ENCODE results near the gene CYTL1. TPM values are rescaled to one million over a fixed set of nuclear protein-coding genes. Genes with fewer than 3 reads are reported as not detected.

The CYTL1 gene
- total and polyA plus RNA-seq, 9 of the 15 experiments (the other 6 are each of a cell fraction or from before 2014, with no cell fraction given) = not detected

DNA sequence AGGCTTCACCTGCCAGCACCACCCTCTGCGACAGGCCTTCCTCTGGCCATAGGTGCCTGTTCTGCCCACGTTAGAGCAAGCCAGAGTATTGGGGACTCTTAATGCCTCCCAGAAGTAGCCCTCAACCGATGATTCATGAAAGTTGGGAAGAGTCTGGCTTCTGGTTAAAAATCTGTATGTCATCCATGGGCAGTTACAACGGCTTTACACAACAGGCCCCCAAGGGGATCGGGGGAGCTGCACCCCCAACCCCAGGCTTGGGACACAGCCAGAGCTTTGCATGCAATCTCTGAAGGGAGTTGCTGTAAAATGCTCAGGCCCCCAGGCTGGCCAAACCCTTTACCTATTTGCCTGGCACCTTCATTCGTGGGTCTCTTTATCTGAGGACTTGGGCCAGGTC, 5.4 kb upstream of the CYTL1 start:
- Histone ChIP-seq H3K9me3 (replicated peaks; ENCODE audit: control insufficient read depth, insufficient read depth, low read depth, low read length) (no peaks in the 10 kb centered on the region; the same call in 1 of the 2 replicates), H3K9me1 (ENCODE audit: control insufficient read depth, insufficient read depth, low read length) (no peaks in the 10 kb centered on the region), H3K27ac (ENCODE audit: extremely low read depth, low read depth, low read length) (no peak overlapping the region), H3K4me2 (ENCODE audit: insufficient read depth, low read length) (no peak overlapping the region), H3K36me3 (ENCODE audit: control insufficient read depth, insufficient read depth, low read length) (no peaks in the 10 kb centered on the region), H2AFZ (ENCODE audit: low read depth, low read length) (no peak overlapping the region), H3K27me3 (ENCODE audit: control insufficient read depth in 2 of 2, insufficient read depth in 2 of 2, low read length in 2 of 2) (peaks cover 0 to 9% of the 10 kb centered on the region in 2 experiments; a peak in 2 of 5 replicates), H4K20me1 (replicated peaks; ENCODE audit: control insufficient read depth, insufficient read depth, low read length) (no peaks in the 10 kb centered on the region), H3K79me2 (ENCODE audit: control insufficient read depth, insufficient read depth, low read length) (no peaks in the 10 kb centered on the region), H3K9ac (ENCODE audit: insufficient read depth in 1 of 2, low read depth in 2 of 2, low read length in 2 of 2) (no peak overlapping the region), H3K4me3 (no peak overlapping the region), H3K4me1 (replicated peaks in 1 of 2; ENCODE audit: control insufficient read depth in 2 of 2, insufficient read depth in 2 of 2, low read length in 2 of 2) (peaks cover 0 to 6% of the 10 kb centered on the region in 2 experiments; a peak in 2 of 5 replicates)
- ChIA-PET POLR2A (no interaction called here), CTCF (ENCODE audit: low intra/inter-chr PET ratio) (no interaction called here)
- in situ Hi-C loops (cut with MboI) (no loop called here), intact Hi-C loops (cut with micrococcal nuclease) (no loop called here)
- no peak for ATAC-seq
- WGBS (ENCODE audit: insufficient coverage, low coverage, missing lambda C conversion rate) = 17% methylated on average over 6 of the region's 6 CpGs
- no TSS peak for BruUV-seq (replicated peaks)
- no peak for DNase-seq (ENCODE audit: extremely low read depth in 1 of 4, low spot score in 3 of 4)
- FAIRE-seq = no peak
- no peak for TF ChIP-seq TARDBP (IDR thresholded peaks at IDR 0.05)
- TF ChIP-seq DMBX1 (CRISPR knock-in tag; IDR thresholded peaks at IDR 0.05; ENCODE audit: borderline replicate concordance) = no peak
- TF ChIP-seq, protein P1, sequence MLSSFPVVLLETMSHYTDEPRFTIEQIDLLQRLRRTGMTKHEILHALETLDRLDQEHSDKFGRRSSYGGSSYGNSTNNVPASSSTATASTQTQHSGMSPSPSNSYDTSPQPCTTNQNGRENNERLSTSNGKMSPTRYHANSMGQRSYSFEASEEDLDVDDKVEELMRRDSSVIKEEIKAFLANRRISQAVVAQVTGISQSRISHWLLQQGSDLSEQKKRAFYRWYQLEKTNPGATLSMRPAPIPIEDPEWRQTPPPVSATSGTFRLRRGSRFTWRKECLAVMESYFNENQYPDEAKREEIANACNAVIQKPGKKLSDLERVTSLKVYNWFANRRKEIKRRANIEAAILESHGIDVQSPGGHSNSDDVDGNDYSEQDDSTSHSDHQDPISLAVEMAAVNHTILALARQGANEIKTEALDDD (IDR thresholded peaks at IDR 0.05) = no peak
- TF ChIP-seq, protein P2, sequence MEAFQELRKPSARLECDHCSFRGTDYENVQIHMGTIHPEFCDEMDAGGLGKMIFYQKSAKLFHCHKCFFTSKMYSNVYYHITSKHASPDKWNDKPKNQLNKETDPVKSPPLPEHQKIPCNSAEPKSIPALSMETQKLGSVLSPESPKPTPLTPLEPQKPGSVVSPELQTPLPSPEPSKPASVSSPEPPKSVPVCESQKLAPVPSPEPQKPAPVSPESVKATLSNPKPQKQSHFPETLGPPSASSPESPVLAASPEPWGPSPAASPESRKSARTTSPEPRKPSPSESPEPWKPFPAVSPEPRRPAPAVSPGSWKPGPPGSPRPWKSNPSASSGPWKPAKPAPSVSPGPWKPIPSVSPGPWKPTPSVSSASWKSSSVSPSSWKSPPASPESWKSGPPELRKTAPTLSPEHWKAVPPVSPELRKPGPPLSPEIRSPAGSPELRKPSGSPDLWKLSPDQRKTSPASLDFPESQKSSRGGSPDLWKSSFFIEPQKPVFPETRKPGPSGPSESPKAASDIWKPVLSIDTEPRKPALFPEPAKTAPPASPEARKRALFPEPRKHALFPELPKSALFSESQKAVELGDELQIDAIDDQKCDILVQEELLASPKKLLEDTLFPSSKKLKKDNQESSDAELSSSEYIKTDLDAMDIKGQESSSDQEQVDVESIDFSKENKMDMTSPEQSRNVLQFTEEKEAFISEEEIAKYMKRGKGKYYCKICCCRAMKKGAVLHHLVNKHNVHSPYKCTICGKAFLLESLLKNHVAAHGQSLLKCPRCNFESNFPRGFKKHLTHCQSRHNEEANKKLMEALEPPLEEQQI (IDR thresholded peaks at IDR 0.05) = no peak
- no peak for TF ChIP-seq MAFG (tag; conservative IDR thresholded peaks at IDR 0.05)
- no peak for TF ChIP-seq FOXA1 (IDR thresholded peaks at IDR 0.05; ENCODE audit: borderline replicate concordance)
- TF ChIP-seq ZNF232 (CRISPR knock-in tag; IDR thresholded peaks at IDR 0.05) = no peak
- no peak for TF ChIP-seq GABPB2 (CRISPR knock-in tag; conservative IDR thresholded peaks at IDR 0.05)
- TF ChIP-seq NEUROD1 (IDR thresholded peaks at IDR 0.05; ENCODE audit: borderline replicate concordance, low read depth, low read length, partially characterized antibody) = no peak
- no peak for TF ChIP-seq CC2D1A (IDR thresholded peaks at IDR 0.05)
- no peak for TF ChIP-seq TAF1 (IDR thresholded peaks at IDR 0.05; ENCODE audit: control insufficient read depth, extremely low read depth, insufficient read depth, low read length, severe bottlenecking)
- TF ChIP-seq, protein P3, sequence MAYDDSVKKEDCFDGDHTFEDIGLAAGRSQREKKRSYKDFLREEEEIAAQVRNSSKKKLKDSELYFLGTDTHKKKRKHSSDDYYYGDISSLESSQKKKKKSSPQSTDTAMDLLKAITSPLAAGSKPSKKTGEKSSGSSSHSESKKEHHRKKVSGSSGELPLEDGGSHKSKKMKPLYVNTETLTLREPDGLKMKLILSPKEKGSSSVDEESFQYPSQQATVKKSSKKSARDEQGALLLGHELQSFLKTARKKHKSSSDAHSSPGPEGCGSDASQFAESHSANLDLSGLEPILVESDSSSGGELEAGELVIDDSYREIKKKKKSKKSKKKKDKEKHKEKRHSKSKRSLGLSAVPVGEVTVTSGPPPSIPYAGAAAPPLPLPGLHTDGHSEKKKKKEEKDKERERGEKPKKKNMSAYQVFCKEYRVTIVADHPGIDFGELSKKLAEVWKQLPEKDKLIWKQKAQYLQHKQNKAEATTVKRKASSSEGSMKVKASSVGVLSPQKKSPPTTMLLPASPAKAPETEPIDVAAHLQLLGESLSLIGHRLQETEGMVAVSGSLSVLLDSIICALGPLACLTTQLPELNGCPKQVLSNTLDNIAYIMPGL (CRISPR knock-in tag; IDR thresholded peaks at IDR 0.05) = no peak
- TF ChIP-seq HMGN3 (IDR thresholded peaks at IDR 0.05; ENCODE audit: borderline replicate concordance, extremely low read depth, insufficient read length, low read depth, low read length) = no peak
- TF ChIP-seq MCM2 (IDR thresholded peaks at IDR 0.05; ENCODE audit: low read depth) = no peak
- no peak for TF ChIP-seq PRMT5 (CRISPR knock-in tag; IDR thresholded peaks at IDR 0.05)
